Measurements from ENCODE around the gene AIFM3. TPM values are rescaled to one million over a fixed set of nuclear protein-coding genes. Genes with fewer than 3 reads are reported as not detected.
A peak's percentile ranks its signal among the peaks of the same experiment; 100 is the strongest.
"Not testable (repeated sequence)": the region's sequence is repeated elsewhere in the genome, so short reads cannot be mapped to it uniquely, and the experiment has no call there.

The AIFM3 gene
- total RNA-seq, 1 donor from 2014 or later: 1.3 TPM

GRCh38 chr22:20931126-20931654 lies 35.9 kb upstream of the AIFM3 start:
- ATAC-seq (ENCODE audit: low read depth): no peak
- intact Hi-C loops (cut with micrococcal nuclease): no loop called here
- CTCF ChIA-PET: no interaction called here
- peaks cover 28% of the 10 kb centered on the region for H3K36me3 Mint-ChIP-seq (ENCODE audit: low read depth)
- POLR2A ChIA-PET: no interaction called here
- no peak for TF ChIP-seq CTCF (IDR thresholded peaks at IDR 0.05)
- H3K4me1 Mint-ChIP-seq: peaks cover 54% of the 10 kb centered on the region
- H3K9me3 Mint-ChIP-seq: no peaks in the 10 kb centered on the region
- H3K4me3 Mint-ChIP-seq: no peak overlapping the region
- no peak overlapping the region for H3K27ac Mint-ChIP-seq
- no peaks in the 10 kb centered on the region for H3K27me3 Mint-ChIP-seq
- no peak for DNase-seq

- TF ChIP-seq CTCF (IDR thresholded peaks at IDR 0.05): no peak
- Mint-ChIP-seq H3K4me3 (no peak overlapping the region), H3K36me3 (ENCODE audit: low read depth) (peaks cover 44% of the 10 kb centered on the region), H3K27ac (no peak overlapping the region), H3K27me3 (no peaks in the 10 kb centered on the region), H3K4me1 (peaks cover 59% of the 10 kb centered on the region), H3K9me3 (no peaks in the 10 kb centered on the region)
- ATAC-seq (ENCODE audit: low read depth) (no peak), DNase-seq (no peak)
- POLR2A ChIA-PET: interaction anchor here (0.6 kb wide), 1 partner anchor 11 kb away, joined by 3 read pairs; no protein-coding TSS in a partner anchor
- intact Hi-C loops (cut with micrococcal nuclease): no loop called here
- CTCF ChIA-PET: no interaction called here
Measured at GRCh38 chr22:20933910-20934309, 33.1 kb upstream of the AIFM3 start.

GRCh38 chr22:20935049-20935448 lies 32.0 kb upstream of the AIFM3 start:
- Mint-ChIP-seq H3K36me3 (ENCODE audit: low read depth) (peaks cover 46% of the 10 kb centered on the region), H3K4me1 (peaks cover 61% of the 10 kb centered on the region)
- CTCF ChIA-PET; H3K27me3 Mint-ChIP-seq; intact Hi-C loops (cut with micrococcal nuclease); H3K27ac Mint-ChIP-seq; H3K9me3 Mint-ChIP-seq; DNase-seq; ATAC-seq (ENCODE audit: low read depth); H3K4me3 Mint-ChIP-seq: not testable (repeated sequence)
- POLR2A ChIA-PET: interaction anchor here (0.7 kb wide), 1 partner anchor 1455 kb away, joined by 7 read pairs; the partner anchor contains the start of gene CDC45

GRCh38 chr22:20935780-20936539 lies 31.1 kb upstream of the AIFM3 start:
- ATAC-seq (ENCODE audit: low read depth); DNase-seq; H3K27me3 Mint-ChIP-seq; H3K4me3 Mint-ChIP-seq; H3K27ac Mint-ChIP-seq; intact Hi-C loops (cut with micrococcal nuclease); CTCF ChIA-PET; POLR2A ChIA-PET; H3K9me3 Mint-ChIP-seq: not testable (repeated sequence)
- Mint-ChIP-seq H3K4me1 (peaks cover 66% of the 10 kb centered on the region), H3K36me3 (ENCODE audit: low read depth) (peaks cover 55% of the 10 kb centered on the region)

GRCh38 chr22:20937031-20937793 lies 29.8 kb upstream of the AIFM3 start:
- POLR2A ChIA-PET: no interaction called here
- intact Hi-C loops (cut with micrococcal nuclease): no loop called here
- H3K36me3 Mint-ChIP-seq (ENCODE audit: low read depth): peaks cover 58% of the 10 kb centered on the region
- H3K27ac Mint-ChIP-seq: peak overlapping the region; percentile 7
- DNase-seq: no peak
- no peak for ATAC-seq (ENCODE audit: low read depth)
- peaks cover 67% of the 10 kb centered on the region for H3K4me1 Mint-ChIP-seq
- H3K4me3 Mint-ChIP-seq: peak overlapping the region; percentile 12
- no peaks in the 10 kb centered on the region for H3K27me3 Mint-ChIP-seq
- CTCF ChIA-PET: interaction anchor here (0.8 kb wide), 1 partner anchor 143 kb away, joined by 5 read pairs; no protein-coding TSS in a partner anchor
- H3K9me3 Mint-ChIP-seq: no peaks in the 10 kb centered on the region
- TF ChIP-seq CTCF (IDR thresholded peaks at IDR 0.05): no peak
